Measurements from ENCODE around the gene MCM3AP. TPM values are rescaled to one million over a fixed set of nuclear protein-coding genes. Genes with fewer than 3 reads are reported as not detected.

MCM3AP gene
- total RNA-seq, 2 experiments from 2014 or later, result 109 to 166 TPM

DNA sequence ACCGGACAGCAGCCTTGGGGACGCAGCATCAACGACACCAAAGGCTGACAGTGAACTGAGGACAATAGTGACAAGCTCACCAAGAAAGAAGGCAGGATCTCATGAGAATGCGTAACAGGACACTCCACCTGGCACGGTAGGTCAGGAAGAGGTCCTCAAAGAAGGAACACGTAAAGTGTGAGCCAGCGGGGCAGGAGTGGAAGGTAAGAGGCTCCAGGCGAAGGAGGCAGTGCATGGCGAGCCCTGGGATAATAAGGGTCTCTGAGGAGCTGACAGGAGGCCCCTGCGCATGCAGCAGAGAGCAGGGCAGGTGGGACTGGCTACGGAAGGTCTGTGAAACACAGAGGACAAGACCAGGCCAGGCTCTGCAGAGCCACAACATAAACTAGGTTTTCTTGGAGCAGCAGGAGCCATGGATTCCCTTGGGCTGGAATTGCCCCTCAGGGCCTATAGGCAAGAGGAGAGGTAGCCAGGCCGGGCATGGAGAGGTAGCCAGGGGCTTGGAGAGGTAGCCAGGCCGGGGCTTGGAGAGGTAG, 65.1 kb downstream of the MCM3AP start:
- H3K4me3 ChIP-seq (ENCODE audit: low read depth, low read length, poor library complexity, severe bottlenecking), result no peak overlapping the region
- no peak overlapping the region for H3K4me2 ChIP-seq (ENCODE audit: low read length)
- no peaks in the 10 kb centered on the region for H3K9me3 ChIP-seq (ENCODE audit: low read length)
- no peaks in the 10 kb centered on the region for H4K20me1 ChIP-seq (ENCODE audit: insufficient read depth, low read length)
- DNase-seq (ENCODE audit: low spot score), result no peak
- H3K36me3 ChIP-seq (ENCODE audit: insufficient read depth, low read length), result peaks cover 36% of the 10 kb centered on the region
- POLR2A ChIA-PET, result interaction anchor here (0.5 kb wide), 1 partner anchor 56 kb away, joined by 4 read pairs; no protein-coding TSS in a partner anchor
- H3K79me2 ChIP-seq (ENCODE audit: insufficient read depth, low read depth, low read length), result no peaks in the 10 kb centered on the region; the same call in 1 of the 2 replicates
- TF ChIP-seq, protein P1, sequence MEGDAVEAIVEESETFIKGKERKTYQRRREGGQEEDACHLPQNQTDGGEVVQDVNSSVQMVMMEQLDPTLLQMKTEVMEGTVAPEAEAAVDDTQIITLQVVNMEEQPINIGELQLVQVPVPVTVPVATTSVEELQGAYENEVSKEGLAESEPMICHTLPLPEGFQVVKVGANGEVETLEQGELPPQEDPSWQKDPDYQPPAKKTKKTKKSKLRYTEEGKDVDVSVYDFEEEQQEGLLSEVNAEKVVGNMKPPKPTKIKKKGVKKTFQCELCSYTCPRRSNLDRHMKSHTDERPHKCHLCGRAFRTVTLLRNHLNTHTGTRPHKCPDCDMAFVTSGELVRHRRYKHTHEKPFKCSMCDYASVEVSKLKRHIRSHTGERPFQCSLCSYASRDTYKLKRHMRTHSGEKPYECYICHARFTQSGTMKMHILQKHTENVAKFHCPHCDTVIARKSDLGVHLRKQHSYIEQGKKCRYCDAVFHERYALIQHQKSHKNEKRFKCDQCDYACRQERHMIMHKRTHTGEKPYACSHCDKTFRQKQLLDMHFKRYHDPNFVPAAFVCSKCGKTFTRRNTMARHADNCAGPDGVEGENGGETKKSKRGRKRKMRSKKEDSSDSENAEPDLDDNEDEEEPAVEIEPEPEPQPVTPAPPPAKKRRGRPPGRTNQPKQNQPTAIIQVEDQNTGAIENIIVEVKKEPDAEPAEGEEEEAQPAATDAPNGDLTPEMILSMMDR (conservative IDR thresholded peaks at IDR 0.05; ENCODE audit: low read length), result no peak
- no peak for TF ChIP-seq EZH2phosphoT487 (IDR thresholded peaks at IDR 0.05; ENCODE audit: borderline replicate concordance, low read depth, low read length)
- H2AFZ ChIP-seq (ENCODE audit: low read length), result no peak overlapping the region
- intact Hi-C loops (cut with micrococcal nuclease; ENCODE audit: unreplicated experiment), result no loop called here
- H3K27ac ChIP-seq (ENCODE audit: low read depth, low read length, poor library complexity, severe bottlenecking), result no peak overlapping the region
- H3K4me1 ChIP-seq (ENCODE audit: insufficient read depth, low read length, poor library complexity, severe bottlenecking), result no peaks in the 10 kb centered on the region
- no peaks in the 10 kb centered on the region for H3K9me2 ChIP-seq (ENCODE audit: insufficient read depth, low read length)
- CTCF ChIA-PET (ENCODE audit: unreplicated experiment), result no interaction called here
- BruUV-seq (replicated peaks), result no TSS peak

DNA sequence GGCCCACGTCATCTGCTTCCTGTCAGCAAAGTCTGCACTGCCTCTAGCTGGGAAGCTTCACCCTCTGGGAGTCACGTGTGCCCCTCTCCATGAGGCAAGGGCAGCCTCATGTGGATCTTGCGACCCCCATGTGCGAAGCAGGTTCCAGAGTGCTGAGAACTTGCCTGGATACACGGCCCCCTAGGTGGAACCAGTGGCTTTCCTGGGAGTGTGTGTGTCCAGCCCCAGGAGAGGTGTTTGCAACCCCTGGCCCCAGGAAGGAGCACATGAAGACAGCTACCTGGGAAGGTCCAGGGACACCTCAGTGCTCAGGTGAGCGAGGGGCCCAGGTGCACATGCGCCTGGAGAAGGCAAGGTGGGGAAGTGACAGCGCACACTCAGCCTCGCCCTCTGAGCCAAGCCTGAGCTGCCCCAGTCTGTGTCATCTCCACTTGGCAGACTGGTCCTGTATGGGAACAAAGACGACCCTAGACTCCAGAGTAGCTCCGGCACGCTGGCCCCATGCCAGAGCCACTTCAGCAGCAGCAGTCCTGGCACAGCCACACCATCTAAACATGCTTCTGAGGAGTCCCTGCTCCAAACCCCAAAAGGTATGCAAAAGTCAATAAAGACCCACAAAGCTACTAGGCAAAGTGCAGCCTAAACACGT, 65.7 kb downstream of the MCM3AP start:
- H3K36me3 ChIP-seq (ENCODE audit: insufficient read depth, low read length), result peaks cover 36% of the 10 kb centered on the region
- no peak overlapping the region for H3K4me3 ChIP-seq (ENCODE audit: low read depth, low read length, poor library complexity, severe bottlenecking)
- CTCF ChIA-PET (ENCODE audit: unreplicated experiment), result no interaction called here
- TF ChIP-seq, protein P1 (conservative IDR thresholded peaks at IDR 0.05; ENCODE audit: low read length), result no peak
- no peak for TF ChIP-seq EZH2phosphoT487 (IDR thresholded peaks at IDR 0.05; ENCODE audit: borderline replicate concordance, low read depth, low read length)
- BruUV-seq (replicated peaks), result no TSS peak
- no peak overlapping the region for H3K27ac ChIP-seq (ENCODE audit: low read depth, low read length, poor library complexity, severe bottlenecking)
- no peak overlapping the region for H2AFZ ChIP-seq (ENCODE audit: low read length)
- no peak for DNase-seq (ENCODE audit: low spot score)
- no peaks in the 10 kb centered on the region for H4K20me1 ChIP-seq (ENCODE audit: insufficient read depth, low read length)
- H3K79me2 ChIP-seq (ENCODE audit: insufficient read depth, low read depth, low read length), result no peaks in the 10 kb centered on the region; the same call in 1 of the 2 replicates
- no peaks in the 10 kb centered on the region for H3K9me3 ChIP-seq (ENCODE audit: low read length)
- intact Hi-C loops (cut with micrococcal nuclease; ENCODE audit: unreplicated experiment), result no loop called here
- H3K4me1 ChIP-seq (ENCODE audit: insufficient read depth, low read length, poor library complexity, severe bottlenecking), result no peaks in the 10 kb centered on the region
- H3K4me2 ChIP-seq (ENCODE audit: low read length), result no peak overlapping the region
- no peaks in the 10 kb centered on the region for H3K9me2 ChIP-seq (ENCODE audit: insufficient read depth, low read length)
- POLR2A ChIA-PET, result interaction anchor here (0.5 kb wide), 1 partner anchor 55 kb away, joined by 4 read pairs; no protein-coding TSS in a partner anchor

Measured in OCI-LY7 (cell line).